Neutrophil (primary cell): ENCODE data around the gene PAX3.

ENCODE experiments used
- H3K27ac ChIP-seq: fragments of 200-600 bp; sonication (generic); 2 replicates; pipeline ENCODE4 v1.5.1; 2016; ENCODE audit warnings: mild to moderate bottlenecking, moderate library complexity
- H3K27me3 ChIP-seq: fragments of 200-600 bp; sonication (generic); 2 replicates; pipeline ENCODE4 v1.6.0; 2016; ENCODE audit warnings: mild to moderate bottlenecking
- H3K36me3 ChIP-seq: fragments of 200-600 bp; sonication (generic); 2 replicates; pipeline ENCODE4 v1.5.1; 2017
- H3K4me1 ChIP-seq, 2 experiments: fragments of 200-600 bp in 1 of 2; sonication (generic) in 1 of 2; 1 replicate in 1 of 2; 2 replicates in 1 of 2; pipeline versions ENCODE4 v1.5.1 to v1.6.1; 2013 to 2016; ENCODE audit warnings: low read depth in 1 of 2, low read length in 1 of 2, mild to moderate bottlenecking in 1 of 2, moderate library complexity in 1 of 2; ENCODE audit not compliant: control insufficient read depth in 1 of 2, insufficient read depth in 1 of 2
- H3K4me3 ChIP-seq, 2 experiments: fragments of 200-600 bp in 1 of 2; sonication (generic) in 1 of 2; 1 replicate in 1 of 2; 2 replicates in 1 of 2; pipeline ENCODE4 v1.5.1; 2013 to 2016; ENCODE audit warnings: low read depth in 1 of 2, low read length in 1 of 2, mild to moderate bottlenecking in 1 of 2, moderate library complexity in 1 of 2
- H3K9me3 ChIP-seq: fragments of 200-600 bp; sonication (generic); 2 replicates; pipeline ENCODE4 v1.5.1; 2016
- TF ChIP-seq, protein P1 (sequence below): fragments of 200-600 bp; sonication (generic); IDR thresholded peaks from 2 replicates; pipeline ENCODE4 v1.5.1; 2016; ENCODE audit warnings: antibody characterized with exemption

PAX3 gene

DNA sequence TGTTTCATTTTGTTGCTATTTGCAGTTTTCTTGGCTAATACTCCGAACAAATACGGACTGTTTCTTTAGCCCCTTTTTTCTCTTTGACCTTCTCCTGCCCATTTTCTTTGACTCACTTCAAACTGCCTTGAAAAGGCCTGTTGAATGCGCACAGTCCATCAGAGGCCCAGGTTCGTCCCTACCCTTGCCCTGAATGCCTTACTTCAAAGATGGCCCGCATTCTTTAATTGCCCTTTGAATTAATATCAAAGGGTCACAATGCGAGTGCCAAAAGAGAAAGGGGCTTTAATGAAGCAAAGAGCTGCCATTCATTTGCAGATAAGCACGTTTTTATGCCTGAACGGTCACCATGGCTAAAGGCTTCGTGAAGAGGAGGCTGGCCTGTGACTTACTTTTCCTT is 29.7 kb downstream of the PAX3 start:
- H3K9me3 ChIP-seq, result no peaks in the 10 kb centered on the region
- no peaks in the 10 kb centered on the region for H3K4me1 ChIP-seq
- no peak overlapping the region for H3K27ac ChIP-seq
- peaks cover 80% of the 10 kb centered on the region for H3K27me3 ChIP-seq
- TF ChIP-seq, protein P1, sequence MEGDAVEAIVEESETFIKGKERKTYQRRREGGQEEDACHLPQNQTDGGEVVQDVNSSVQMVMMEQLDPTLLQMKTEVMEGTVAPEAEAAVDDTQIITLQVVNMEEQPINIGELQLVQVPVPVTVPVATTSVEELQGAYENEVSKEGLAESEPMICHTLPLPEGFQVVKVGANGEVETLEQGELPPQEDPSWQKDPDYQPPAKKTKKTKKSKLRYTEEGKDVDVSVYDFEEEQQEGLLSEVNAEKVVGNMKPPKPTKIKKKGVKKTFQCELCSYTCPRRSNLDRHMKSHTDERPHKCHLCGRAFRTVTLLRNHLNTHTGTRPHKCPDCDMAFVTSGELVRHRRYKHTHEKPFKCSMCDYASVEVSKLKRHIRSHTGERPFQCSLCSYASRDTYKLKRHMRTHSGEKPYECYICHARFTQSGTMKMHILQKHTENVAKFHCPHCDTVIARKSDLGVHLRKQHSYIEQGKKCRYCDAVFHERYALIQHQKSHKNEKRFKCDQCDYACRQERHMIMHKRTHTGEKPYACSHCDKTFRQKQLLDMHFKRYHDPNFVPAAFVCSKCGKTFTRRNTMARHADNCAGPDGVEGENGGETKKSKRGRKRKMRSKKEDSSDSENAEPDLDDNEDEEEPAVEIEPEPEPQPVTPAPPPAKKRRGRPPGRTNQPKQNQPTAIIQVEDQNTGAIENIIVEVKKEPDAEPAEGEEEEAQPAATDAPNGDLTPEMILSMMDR, result no peak
- H3K4me3 ChIP-seq, result no peak overlapping the region
- H3K36me3 ChIP-seq, result no peaks in the 10 kb centered on the region

DNA sequence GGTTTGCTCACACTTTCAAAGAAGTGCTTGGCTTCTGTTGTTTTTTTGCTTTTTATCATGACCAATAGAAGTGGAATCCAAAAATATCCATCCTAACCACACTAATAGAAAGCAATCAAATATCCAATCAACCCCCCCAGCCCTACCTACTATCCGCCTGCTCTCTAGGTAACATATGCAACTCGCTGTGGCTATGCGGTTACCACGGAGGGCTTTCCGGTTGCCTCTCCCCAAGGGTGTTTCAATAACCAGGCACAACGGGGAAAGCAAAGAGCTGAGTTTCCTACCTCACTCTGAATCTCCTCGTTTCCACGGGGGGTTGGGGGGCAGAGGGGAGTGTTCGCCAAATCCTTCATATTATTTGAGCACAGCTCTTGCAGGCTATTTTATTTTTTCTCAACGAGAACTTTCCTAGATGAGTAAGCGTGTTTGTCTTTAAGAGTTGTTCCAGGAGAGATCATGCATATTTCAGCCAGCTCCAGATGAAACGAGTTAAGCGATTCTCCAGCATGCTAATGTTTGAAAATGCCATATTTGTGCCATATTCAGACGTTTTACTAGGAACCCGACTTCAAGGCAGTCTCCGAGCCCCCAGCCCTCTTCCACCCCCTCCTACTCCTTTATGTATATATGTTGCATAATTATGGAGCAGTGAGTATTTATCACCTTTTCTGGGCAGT is 30.3 kb downstream of the PAX3 start:
- Histone ChIP-seq H3K9me3 (no peaks in the 10 kb centered on the region), H3K36me3 (no peaks in the 10 kb centered on the region), H3K4me3 (no peak overlapping the region), H3K27ac (no peak overlapping the region), H3K27me3 (peaks cover 78% of the 10 kb centered on the region), H3K4me1 (no peaks in the 10 kb centered on the region)
- TF ChIP-seq, protein P1, result no peak

DNA sequence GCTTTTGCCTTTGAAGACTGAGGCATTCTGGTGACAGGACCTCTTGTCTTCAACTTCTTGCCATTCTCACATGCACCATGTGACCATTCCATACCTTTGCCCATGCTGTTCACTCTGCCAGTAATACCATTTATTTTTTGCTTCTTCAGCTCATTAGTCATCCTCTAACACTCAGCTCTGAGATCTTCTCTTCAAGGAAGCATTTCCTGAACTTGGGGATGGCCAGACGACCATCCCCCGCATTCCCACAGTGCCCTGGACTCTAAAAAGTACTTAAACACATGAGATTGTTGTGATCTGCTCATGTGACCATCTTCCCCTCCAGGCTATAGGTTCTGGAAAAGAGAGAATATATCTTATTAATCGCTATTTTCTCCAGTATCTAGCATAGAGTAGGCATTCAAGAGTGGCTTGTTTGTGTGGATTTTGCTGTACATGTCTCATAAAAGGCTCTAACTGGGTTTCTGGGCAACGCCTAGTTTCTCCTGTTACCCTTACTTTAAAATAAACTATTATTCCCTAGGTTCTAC is 33.9 kb downstream of the PAX3 start:
- peaks cover 60% of the 10 kb centered on the region for H3K27me3 ChIP-seq
- H3K4me3 ChIP-seq, result no peak overlapping the region
- H3K4me1 ChIP-seq, result no peaks in the 10 kb centered on the region
- H3K27ac ChIP-seq, result no peak overlapping the region
- TF ChIP-seq, protein P1, result no peak
- no peaks in the 10 kb centered on the region for H3K9me3 ChIP-seq
- no peaks in the 10 kb centered on the region for H3K36me3 ChIP-seq

DNA sequence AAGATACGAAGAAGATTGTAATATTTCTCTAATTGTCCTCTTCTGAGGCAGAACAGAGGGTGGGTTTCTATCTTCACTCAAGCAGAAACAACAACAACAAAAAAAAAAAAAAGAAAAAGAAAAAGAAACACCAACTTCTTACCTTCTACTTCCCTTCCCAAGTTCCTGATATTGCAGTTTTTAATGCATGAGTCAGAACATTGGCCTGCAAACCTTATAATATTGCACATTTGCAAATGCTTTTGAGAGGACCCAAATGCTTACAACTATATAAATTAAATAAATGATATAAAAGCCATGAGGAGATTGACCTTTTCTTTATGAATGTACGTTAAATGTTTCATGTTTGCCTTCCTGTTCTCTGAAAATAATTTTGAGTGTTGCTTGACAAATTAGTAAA is 37.3 kb downstream of the PAX3 start:
- Histone ChIP-seq H3K36me3 (no peaks in the 10 kb centered on the region), H3K4me1 (no peaks in the 10 kb centered on the region), H3K27ac (no peak overlapping the region), H3K27me3 (peaks cover 41% of the 10 kb centered on the region), H3K9me3 (no peaks in the 10 kb centered on the region), H3K4me3 (no peak overlapping the region)
- TF ChIP-seq, protein P1, result no peak

DNA sequence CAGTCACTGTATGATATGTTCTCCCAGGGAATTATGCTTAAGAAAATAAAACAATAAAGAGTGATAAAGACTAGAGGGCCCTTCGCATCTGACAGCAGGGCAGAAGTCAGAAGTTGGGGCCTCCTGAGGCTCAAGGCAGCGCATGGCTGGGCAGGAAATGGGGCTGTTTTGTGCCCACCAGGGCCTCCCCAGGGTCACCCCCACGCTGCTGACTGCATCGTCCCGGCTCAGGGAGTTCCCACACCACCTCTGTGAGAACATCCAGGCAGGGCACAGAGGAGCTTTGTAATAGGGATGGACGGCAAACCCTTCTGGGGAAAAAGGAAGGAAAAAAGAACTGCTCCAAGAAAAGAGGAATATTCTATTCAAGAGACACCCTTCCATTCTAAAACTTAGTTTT is 41.2 kb downstream of the PAX3 start:
- Histone ChIP-seq H3K9me3 (no peaks in the 10 kb centered on the region), H3K27me3 (peaks cover 36% of the 10 kb centered on the region), H3K4me1 (no peaks in the 10 kb centered on the region), H3K4me3 (no peak overlapping the region), H3K36me3 (no peaks in the 10 kb centered on the region), H3K27ac (no peak overlapping the region)
- TF ChIP-seq, protein P1, result no peak
